DOHH2 (cell line): ENCODE measurements around the gene PPY.

Experiments
- H3F3A ChIP-seq: fragments of 200-600 bp; sonication (generic), shearing (Covaris generic); 2 replicates; pipeline ENCODE4 v1.6.0; 2016; ENCODE audit warnings: antibody characterized with exemption, mild to moderate bottlenecking; ENCODE audit not compliant: control insufficient read depth, insufficient read depth
- H3K27ac ChIP-seq: fragments of 200-600 bp; sonication (generic); 2 replicates; pipeline ENCODE4 v1.5.1; 2014; ENCODE audit warnings: low read depth, mild to moderate bottlenecking, low read length, moderate library complexity
- H3K27me3 ChIP-seq: fragments of 200-600 bp; sonication (generic); 2 replicates; pipeline ENCODE4 v1.6.1; 2014; ENCODE audit warnings: mild to moderate bottlenecking, low read length, mixed read lengths; ENCODE audit not compliant: control insufficient read depth
- H3K36me3 ChIP-seq: fragments of 200-600 bp; sonication (generic); 2 replicates; pipeline ENCODE4 v1.6.1; 2014; ENCODE audit warnings: mild to moderate bottlenecking, low read length, moderate library complexity, mixed read lengths; ENCODE audit not compliant: control insufficient read depth
- H3K4me1 ChIP-seq: fragments of 200-600 bp; sonication (generic); 2 replicates; pipeline ENCODE4 v1.6.1; 2014; ENCODE audit warnings: mild to moderate bottlenecking, low read length, mixed read lengths; ENCODE audit not compliant: control insufficient read depth
- H3K4me2 ChIP-seq: fragments of 200-600 bp; sonication (generic); 2 replicates; pipeline ENCODE4 v1.6.0; 2014; ENCODE audit warnings: mild to moderate bottlenecking, low read length, moderate library complexity
- H3K4me3 ChIP-seq: fragments of 200-600 bp; sonication (generic); 2 replicates; pipeline ENCODE4 v1.5.1; 2014; ENCODE audit warnings: mild to moderate bottlenecking, low read length, mixed read lengths
- H3K79me2 ChIP-seq: fragments of 200-600 bp; sonication (generic); 2 replicates; pipeline ENCODE4 v1.6.1; 2014; ENCODE audit warnings: mild to moderate bottlenecking, low read length, mixed read lengths; ENCODE audit not compliant: control insufficient read depth
- H3K9me2 ChIP-seq: fragments of 200-600 bp; sonication (generic); replicated peaks from 2 replicates; pipeline ENCODE4 v1.6.1; 2014; ENCODE audit warnings: mild to moderate bottlenecking, low read length, mixed read lengths; ENCODE audit not compliant: control insufficient read depth
- H3K9me3 ChIP-seq: fragments of 200-600 bp; sonication (generic); 2 replicates; pipeline ENCODE4 v1.6.1; 2014; ENCODE audit warnings: antibody characterized with exemption, low read length, mixed read lengths; ENCODE audit not compliant: control insufficient read depth, insufficient read depth
- H4K20me1 ChIP-seq: fragments of 200-600 bp; sonication (generic); 2 replicates; pipeline ENCODE4 v1.6.0; 2014; ENCODE audit warnings: low read depth, mild to moderate bottlenecking, antibody characterized with exemption, low read length, moderate library complexity; ENCODE audit not compliant: control insufficient read depth, insufficient read depth
- EZH2phosphoT487 ChIP-seq: fragments of 200-600 bp; sonication (generic); IDR thresholded peaks from 2 replicates; pipeline ENCODE4 v1.6.1; 2017; ENCODE audit warnings: borderline replicate concordance, mild to moderate bottlenecking, antibody characterized with exemption, low read length, moderate library complexity, mixed read lengths
- TF ChIP-seq, protein P1 (sequence below): fragments of 200-600 bp; sonication (generic); IDR thresholded peaks from one replicate; pipeline ENCODE4 v1.5.1; 2014; ENCODE audit warnings: antibody characterized with exemption, mild to moderate bottlenecking, low read depth, low read length; ENCODE audit not compliant: poor library complexity, severe bottlenecking

PPY gene

DNA sequence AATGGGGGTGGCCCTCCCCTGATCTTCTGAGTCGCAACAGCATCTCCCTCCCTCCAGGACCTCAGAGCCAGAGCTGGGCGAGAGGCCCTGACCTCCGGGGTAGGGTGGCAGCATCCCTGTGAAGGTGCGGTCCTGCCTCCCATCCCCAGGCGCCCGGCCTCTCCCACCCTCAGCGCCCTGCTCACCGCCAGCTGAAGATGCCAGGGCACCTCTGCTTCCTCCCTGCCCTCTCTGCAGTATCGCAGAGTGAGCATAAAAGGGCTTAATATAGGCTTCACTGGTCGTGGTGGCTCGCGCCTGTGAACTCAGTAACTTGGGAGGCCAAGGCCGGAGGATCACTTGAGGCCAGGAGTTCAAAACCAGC lies 24.3 kb downstream of the PPY start:
- H3F3A ChIP-seq: no peaks in the 10 kb centered on the region
- no peaks in the 10 kb centered on the region for H3K36me3 ChIP-seq
- no peak overlapping the region for H3K4me2 ChIP-seq
- H3K9me3 ChIP-seq: no peaks in the 10 kb centered on the region
- H3K79me2 ChIP-seq: no peaks in the 10 kb centered on the region
- H3K27ac ChIP-seq: no peak overlapping the region
- H3K4me3 ChIP-seq: no peak overlapping the region
- H4K20me1 ChIP-seq: no peaks in the 10 kb centered on the region
- peaks cover 11% of the 10 kb centered on the region for H3K4me1 ChIP-seq
- no peaks in the 10 kb centered on the region for H3K9me2 ChIP-seq
- peaks cover 40% of the 10 kb centered on the region for H3K27me3 ChIP-seq
- no peak for TF ChIP-seq EZH2phosphoT487
- TF ChIP-seq, protein P1, sequence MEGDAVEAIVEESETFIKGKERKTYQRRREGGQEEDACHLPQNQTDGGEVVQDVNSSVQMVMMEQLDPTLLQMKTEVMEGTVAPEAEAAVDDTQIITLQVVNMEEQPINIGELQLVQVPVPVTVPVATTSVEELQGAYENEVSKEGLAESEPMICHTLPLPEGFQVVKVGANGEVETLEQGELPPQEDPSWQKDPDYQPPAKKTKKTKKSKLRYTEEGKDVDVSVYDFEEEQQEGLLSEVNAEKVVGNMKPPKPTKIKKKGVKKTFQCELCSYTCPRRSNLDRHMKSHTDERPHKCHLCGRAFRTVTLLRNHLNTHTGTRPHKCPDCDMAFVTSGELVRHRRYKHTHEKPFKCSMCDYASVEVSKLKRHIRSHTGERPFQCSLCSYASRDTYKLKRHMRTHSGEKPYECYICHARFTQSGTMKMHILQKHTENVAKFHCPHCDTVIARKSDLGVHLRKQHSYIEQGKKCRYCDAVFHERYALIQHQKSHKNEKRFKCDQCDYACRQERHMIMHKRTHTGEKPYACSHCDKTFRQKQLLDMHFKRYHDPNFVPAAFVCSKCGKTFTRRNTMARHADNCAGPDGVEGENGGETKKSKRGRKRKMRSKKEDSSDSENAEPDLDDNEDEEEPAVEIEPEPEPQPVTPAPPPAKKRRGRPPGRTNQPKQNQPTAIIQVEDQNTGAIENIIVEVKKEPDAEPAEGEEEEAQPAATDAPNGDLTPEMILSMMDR: no peak

- no peaks in the 10 kb centered on the region for H3K79me2 ChIP-seq
- H3K4me1 ChIP-seq: peaks cover 11% of the 10 kb centered on the region
- H3K9me2 ChIP-seq: no peaks in the 10 kb centered on the region
- no peaks in the 10 kb centered on the region for H3F3A ChIP-seq
- no peaks in the 10 kb centered on the region for H3K9me3 ChIP-seq
- no peaks in the 10 kb centered on the region for H4K20me1 ChIP-seq
- no peaks in the 10 kb centered on the region for H3K36me3 ChIP-seq
- TF ChIP-seq, protein P1: peak; percentile 43
- no peak for TF ChIP-seq EZH2phosphoT487
- H3K27ac ChIP-seq: no peak overlapping the region
- H3K27me3 ChIP-seq: peaks cover 43% of the 10 kb centered on the region
- H3K4me3 ChIP-seq: no peak overlapping the region
- H3K4me2 ChIP-seq: no peak overlapping the region
Observed at GRCh38 chr17:43917348-43918025, 24.8 kb downstream of the PPY start.

GRCh38 chr17:43917016-43917347 lies 25.3 kb downstream of the PPY start:
- no peaks in the 10 kb centered on the region for H3K79me2 ChIP-seq
- H3K4me1 ChIP-seq: peaks cover 11% of the 10 kb centered on the region
- peaks cover 43% of the 10 kb centered on the region for H3K27me3 ChIP-seq
- H3K9me3 ChIP-seq: no peaks in the 10 kb centered on the region
- no peak overlapping the region for H3K4me3 ChIP-seq
- H4K20me1 ChIP-seq: no peaks in the 10 kb centered on the region
- H3K36me3 ChIP-seq: no peaks in the 10 kb centered on the region
- H3K27ac ChIP-seq: no peak overlapping the region
- TF ChIP-seq, protein P1: no peak
- TF ChIP-seq EZH2phosphoT487: peak; percentile 89; the same call in 1 of the 2 replicates
- H3K4me2 ChIP-seq: no peak overlapping the region
- H3F3A ChIP-seq: no peaks in the 10 kb centered on the region
- no peaks in the 10 kb centered on the region for H3K9me2 ChIP-seq
